HG03442 (cell line): Measurements from ENCODE around the gene TET1.
"Not testable (repeated sequence)": the region's sequence is repeated elsewhere in the genome, so short reads cannot be mapped to it uniquely, and the experiment has no call there.

ENCODE experiments used
- ATAC-seq: cut with Tn5 transposase; IDR thresholded peaks from one replicate; pipeline ENCODE4 v1.9.1; 2021; ENCODE audit warnings: mild to moderate bottlenecking, moderate library complexity; ENCODE audit not compliant: unreplicated experiment

TET1 gene

GRCh38 chr10:68604441-68604840 lies 44.3 kb downstream of the TET1 start:
- no peak for ATAC-seq

GRCh38 chr10:68606918-68607317 lies 46.8 kb downstream of the TET1 start:
- ATAC-seq: no peak

GRCh38 chr10:68610023-68610422 lies 49.9 kb downstream of the TET1 start:
- not testable (repeated sequence) for ATAC-seq

- no peak for ATAC-seq
These were observed 51.1 kb downstream of the TET1 start for GRCh38 chr10:68611227-68611626.

GRCh38 chr10:68613974-68614373 lies 53.8 kb downstream of the TET1 start:
- not testable (repeated sequence) for ATAC-seq

GRCh38 chr10:68617691-68618090 lies 57.6 kb downstream of the TET1 start:
- ATAC-seq: not testable (repeated sequence)

GRCh38 chr10:68618234-68618633 lies 58.1 kb downstream of the TET1 start:
- ATAC-seq: no peak

GRCh38 chr10:68619595-68619994 lies 59.5 kb downstream of the TET1 start:
- ATAC-seq: no peak

GRCh38 chr10:68625316-68625921 lies 65.3 kb downstream of the TET1 start:
- no peak for ATAC-seq

GRCh38 chr10:68628576-68629127 lies 68.5 kb downstream of the TET1 start:
- ATAC-seq: no peak

- ATAC-seq: not testable (repeated sequence)
These were observed 72.1 kb downstream of the TET1 start for GRCh38 chr10:68632271-68632560.

GRCh38 chr10:68633281-68633680 lies 73.1 kb downstream of the TET1 start:
- ATAC-seq: no peak

- ATAC-seq: no peak
These were observed 73.8 kb downstream of the TET1 start for GRCh38 chr10:68633816-68634466.

GRCh38 chr10:68636335-68636734 lies 76.2 kb downstream of the TET1 start:
- no peak for ATAC-seq

- ATAC-seq: not testable (repeated sequence)
These were observed 83.4 kb downstream of the TET1 start for GRCh38 chr10:68643550-68643949.

GRCh38 chr10:68647672-68648341 lies 87.7 kb downstream of the TET1 start:
- no peak for ATAC-seq

GRCh38 chr10:68655620-68656126 lies 95.5 kb downstream of the TET1 start:
- no peak for ATAC-seq

GRCh38 chr10:68665841-68666240 lies 105.7 kb downstream of the TET1 start:
- no peak for ATAC-seq

- no peak for ATAC-seq
These were observed 106.2 kb downstream of the TET1 start for GRCh38 chr10:68666280-68666760.

GRCh38 chr10:68668231-68668630 lies 108.1 kb downstream of the TET1 start:
- no peak for ATAC-seq

GRCh38 chr10:68668972-68669371 lies 108.8 kb downstream of the TET1 start:
- no peak for ATAC-seq

- peak; percentile 78 for ATAC-seq
These were observed 124.3 kb downstream of the TET1 start for GRCh38 chr10:68684413-68684812.
